ENCODE results near the gene SEZ6.

Gene SEZ6

GRCh38 chr17:29014716-29015115, 8.9 kb upstream of the SEZ6 start:
- Histone ChIP-seq H3K36me3 (ENCODE audit: insufficient read depth, low read length) (no peaks in the 10 kb centered on the region), H3K4me1 (ENCODE audit: control insufficient read depth, insufficient read depth, low read length, unreplicated experiment) (no peaks in the 10 kb centered on the region), H3K27ac (ENCODE audit: low read depth, low read length) (no peak overlapping the region), H3K27me3 (ENCODE audit: insufficient read depth, low read length) (peaks cover 89% of the 10 kb centered on the region), H3K79me2 (ENCODE audit: control insufficient read depth, insufficient read depth, low read length, unreplicated experiment) (no peaks in the 10 kb centered on the region), H2AFZ (ENCODE audit: low read length, unreplicated experiment) (no peak overlapping the region), H3K4me3 (ENCODE audit: low read depth, low read length) (no peak overlapping the region)

DNA sequence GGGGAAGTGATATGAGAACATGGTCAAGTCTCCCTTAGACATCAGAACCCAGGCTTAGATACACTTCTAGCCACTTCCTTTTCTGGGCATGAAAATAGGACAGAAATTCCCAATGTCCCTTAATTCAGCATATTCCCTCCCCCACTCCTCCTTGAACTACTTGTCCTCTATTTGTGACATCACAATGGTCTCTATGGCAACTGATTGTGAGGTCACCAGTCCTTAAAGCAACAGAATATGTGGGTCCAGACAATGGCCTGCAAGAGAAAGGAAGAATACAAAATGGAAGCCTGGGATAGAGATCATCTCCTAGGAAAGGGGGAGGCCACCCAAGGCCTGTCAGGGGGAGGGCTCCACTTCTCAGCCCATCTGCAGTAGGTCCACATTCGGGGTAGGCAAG, 6.7 kb upstream of the SEZ6 start:
- H3K4me1 ChIP-seq (ENCODE audit: control insufficient read depth, insufficient read depth, low read length, unreplicated experiment): peaks cover 7% of the 10 kb centered on the region
- H3K79me2 ChIP-seq (ENCODE audit: control insufficient read depth, insufficient read depth, low read length, unreplicated experiment): no peaks in the 10 kb centered on the region
- H2AFZ ChIP-seq (ENCODE audit: low read length, unreplicated experiment): no peak overlapping the region
- no peaks in the 10 kb centered on the region for H3K36me3 ChIP-seq (ENCODE audit: insufficient read depth, low read length)
- H3K4me3 ChIP-seq (ENCODE audit: low read depth, low read length): no peak overlapping the region
- H3K27ac ChIP-seq (ENCODE audit: low read depth, low read length): no peak overlapping the region
- peaks cover 75% of the 10 kb centered on the region for H3K27me3 ChIP-seq (ENCODE audit: insufficient read depth, low read length)

- no peak overlapping the region for H2AFZ ChIP-seq (ENCODE audit: low read length, unreplicated experiment)
- H3K27me3 ChIP-seq (ENCODE audit: insufficient read depth, low read length): peaks cover 63% of the 10 kb centered on the region
- H3K79me2 ChIP-seq (ENCODE audit: control insufficient read depth, insufficient read depth, low read length, unreplicated experiment): no peaks in the 10 kb centered on the region
- no peak overlapping the region for H3K27ac ChIP-seq (ENCODE audit: low read depth, low read length)
- no peaks in the 10 kb centered on the region for H3K36me3 ChIP-seq (ENCODE audit: insufficient read depth, low read length)
- H3K4me1 ChIP-seq (ENCODE audit: control insufficient read depth, insufficient read depth, low read length, unreplicated experiment): peaks cover 15% of the 10 kb centered on the region
- no peak overlapping the region for H3K4me3 ChIP-seq (ENCODE audit: low read depth, low read length)
These were observed 4.8 kb upstream of the SEZ6 start for GRCh38 chr17:29010586-29010985.

GRCh38 chr17:29010129-29010528, 4.3 kb upstream of the SEZ6 start:
- Histone ChIP-seq H3K27ac (ENCODE audit: low read depth, low read length) (no peak overlapping the region), H3K4me3 (ENCODE audit: low read depth, low read length) (no peak overlapping the region), H3K4me1 (ENCODE audit: control insufficient read depth, insufficient read depth, low read length, unreplicated experiment) (peaks cover 15% of the 10 kb centered on the region)

GRCh38 chr17:29008591-29008990, 2.8 kb upstream of the SEZ6 start:
- Histone ChIP-seq H3K27me3 (ENCODE audit: insufficient read depth, low read length) (peaks cover 64% of the 10 kb centered on the region), H3K79me2 (ENCODE audit: control insufficient read depth, insufficient read depth, low read length, unreplicated experiment) (no peaks in the 10 kb centered on the region), H2AFZ (ENCODE audit: low read length, unreplicated experiment) (no peak overlapping the region), H3K4me1 (ENCODE audit: control insufficient read depth, insufficient read depth, low read length, unreplicated experiment) (peaks cover 15% of the 10 kb centered on the region), H3K36me3 (ENCODE audit: insufficient read depth, low read length) (no peaks in the 10 kb centered on the region), H3K27ac (ENCODE audit: low read depth, low read length) (no peak overlapping the region), H3K4me3 (ENCODE audit: low read depth, low read length) (no peak overlapping the region)

More at GRCh38 chr17:29010129-29010528, 4.3 kb upstream of the SEZ6 start:
- H3K27me3 ChIP-seq (ENCODE audit: insufficient read depth, low read length): peaks cover 64% of the 10 kb centered on the region
- H3K79me2 ChIP-seq (ENCODE audit: control insufficient read depth, insufficient read depth, low read length, unreplicated experiment): no peaks in the 10 kb centered on the region
- no peak overlapping the region for H2AFZ ChIP-seq (ENCODE audit: low read length, unreplicated experiment)
- H3K36me3 ChIP-seq (ENCODE audit: insufficient read depth, low read length): no peaks in the 10 kb centered on the region

- Histone ChIP-seq H3K4me3 (ENCODE audit: low read depth, low read length) (no peak overlapping the region), H3K36me3 (ENCODE audit: insufficient read depth, low read length) (no peaks in the 10 kb centered on the region), H3K79me2 (ENCODE audit: control insufficient read depth, insufficient read depth, low read length, unreplicated experiment) (no peaks in the 10 kb centered on the region), H3K27me3 (ENCODE audit: insufficient read depth, low read length) (peaks cover 67% of the 10 kb centered on the region), H3K4me1 (ENCODE audit: control insufficient read depth, insufficient read depth, low read length, unreplicated experiment) (peaks cover 15% of the 10 kb centered on the region), H2AFZ (ENCODE audit: low read length, unreplicated experiment) (no peak overlapping the region), H3K27ac (ENCODE audit: low read depth, low read length) (no peak overlapping the region)
These were observed 2.1 kb upstream of the SEZ6 start for GRCh38 chr17:29007860-29008455.

DNA sequence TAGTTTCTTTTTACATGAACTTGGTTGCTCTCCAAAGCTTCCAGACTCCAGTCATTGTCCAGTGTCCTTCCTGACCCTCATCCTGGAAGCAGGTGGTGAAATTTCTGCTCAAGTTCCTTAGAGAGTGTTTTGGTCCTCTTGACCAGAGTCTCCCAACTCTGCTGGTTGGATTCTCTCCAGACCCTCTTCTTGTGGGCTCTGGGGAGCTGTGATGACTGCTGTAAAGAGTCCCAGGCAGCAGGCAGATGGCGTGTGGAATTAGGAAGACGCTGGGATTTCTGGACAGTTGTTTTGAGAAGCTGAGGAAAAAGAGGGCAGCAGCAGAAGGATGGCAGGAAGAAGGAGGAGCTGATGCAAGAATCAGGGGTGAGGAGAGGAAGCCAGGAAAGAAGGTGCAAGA, 1.6 kb upstream of the SEZ6 start:
- no peak overlapping the region for H3K27ac ChIP-seq (ENCODE audit: low read depth, low read length)
- no peaks in the 10 kb centered on the region for H3K79me2 ChIP-seq (ENCODE audit: control insufficient read depth, insufficient read depth, low read length, unreplicated experiment)
- H3K4me1 ChIP-seq (ENCODE audit: control insufficient read depth, insufficient read depth, low read length, unreplicated experiment): peaks cover 15% of the 10 kb centered on the region
- H3K36me3 ChIP-seq (ENCODE audit: insufficient read depth, low read length): no peaks in the 10 kb centered on the region
- H3K4me3 ChIP-seq (ENCODE audit: low read depth, low read length): no peak overlapping the region
- H2AFZ ChIP-seq (ENCODE audit: low read length, unreplicated experiment): no peak overlapping the region
- peaks cover 69% of the 10 kb centered on the region for H3K27me3 ChIP-seq (ENCODE audit: insufficient read depth, low read length)

- no peaks in the 10 kb centered on the region for H3K79me2 ChIP-seq (ENCODE audit: control insufficient read depth, insufficient read depth, low read length, unreplicated experiment)
- H3K36me3 ChIP-seq (ENCODE audit: insufficient read depth, low read length): no peaks in the 10 kb centered on the region
- H2AFZ ChIP-seq (ENCODE audit: low read length, unreplicated experiment): no peak overlapping the region
- peaks cover 69% of the 10 kb centered on the region for H3K27me3 ChIP-seq (ENCODE audit: insufficient read depth, low read length)
- H3K4me1 ChIP-seq (ENCODE audit: control insufficient read depth, insufficient read depth, low read length, unreplicated experiment): peaks cover 15% of the 10 kb centered on the region
- H3K27ac ChIP-seq (ENCODE audit: low read depth, low read length): no peak overlapping the region
- no peak overlapping the region for H3K4me3 ChIP-seq (ENCODE audit: low read depth, low read length)
These were observed 1.6 kb downstream of the SEZ6 start for GRCh38 chr17:29004081-29004692.

DNA sequence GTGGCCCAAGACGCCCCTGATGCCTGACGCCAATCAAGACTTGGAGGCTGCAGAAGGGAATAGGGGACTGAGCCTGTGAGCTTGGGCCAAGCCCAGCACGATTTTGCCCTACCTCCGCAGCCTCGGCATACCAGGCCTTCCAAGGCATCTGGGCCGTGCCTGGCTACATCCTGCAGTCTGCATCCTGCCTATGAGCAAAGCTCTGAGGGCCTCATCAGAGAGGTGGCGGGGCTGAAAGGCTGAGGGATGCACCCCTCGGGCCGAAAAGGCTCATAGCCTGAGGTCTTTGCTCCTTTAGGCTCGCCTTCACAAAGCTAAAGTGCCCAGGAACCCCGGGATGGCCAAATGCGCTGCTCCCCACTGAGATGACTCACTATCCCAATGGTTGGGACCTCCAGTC, 2.5 kb downstream of the SEZ6 start:
- Histone ChIP-seq H3K27me3 (ENCODE audit: insufficient read depth, low read length) (peaks cover 75% of the 10 kb centered on the region), H3K36me3 (ENCODE audit: insufficient read depth, low read length) (no peaks in the 10 kb centered on the region), H3K79me2 (ENCODE audit: control insufficient read depth, insufficient read depth, low read length, unreplicated experiment) (no peaks in the 10 kb centered on the region), H2AFZ (ENCODE audit: low read length, unreplicated experiment) (no peak overlapping the region), H3K27ac (ENCODE audit: low read depth, low read length) (no peak overlapping the region), H3K4me1 (ENCODE audit: control insufficient read depth, insufficient read depth, low read length, unreplicated experiment) (peaks cover 14% of the 10 kb centered on the region), H3K4me3 (ENCODE audit: low read depth, low read length) (no peak overlapping the region)

DNA sequence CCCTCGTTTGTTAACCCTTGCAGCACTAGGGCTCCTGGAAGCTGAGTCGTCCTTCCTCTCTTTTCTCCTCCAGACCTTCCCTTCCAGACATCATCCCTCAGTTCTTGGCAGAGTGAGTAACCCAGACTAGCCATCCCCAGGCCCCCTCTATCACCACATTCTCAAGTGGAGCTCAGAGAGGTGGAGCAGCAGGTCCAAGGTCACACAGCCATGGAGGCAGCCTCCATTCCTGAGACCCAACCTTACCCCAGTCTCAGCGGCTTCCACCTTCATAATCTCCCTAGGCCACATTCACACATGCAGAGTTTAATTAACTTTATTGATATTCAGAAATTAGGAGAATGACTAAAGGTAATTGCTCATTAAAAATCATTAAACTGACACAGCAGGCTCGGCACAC, 3.0 kb downstream of the SEZ6 start:
- peaks cover 75% of the 10 kb centered on the region for H3K27me3 ChIP-seq (ENCODE audit: insufficient read depth, low read length)

GRCh38 chr17:29000973-29001372, 4.9 kb downstream of the SEZ6 start:
- H3K79me2 ChIP-seq (ENCODE audit: control insufficient read depth, insufficient read depth, low read length, unreplicated experiment): no peaks in the 10 kb centered on the region
- no peaks in the 10 kb centered on the region for H3K4me1 ChIP-seq (ENCODE audit: control insufficient read depth, insufficient read depth, low read length, unreplicated experiment)
- H3K27me3 ChIP-seq (ENCODE audit: insufficient read depth, low read length): peaks cover 83% of the 10 kb centered on the region
- H2AFZ ChIP-seq (ENCODE audit: low read length, unreplicated experiment): no peak overlapping the region
- no peak overlapping the region for H3K27ac ChIP-seq (ENCODE audit: low read depth, low read length)
- H3K4me3 ChIP-seq (ENCODE audit: low read depth, low read length): no peak overlapping the region
- H3K36me3 ChIP-seq (ENCODE audit: insufficient read depth, low read length): no peaks in the 10 kb centered on the region

More for the DNA sequence above, 3.0 kb downstream of the SEZ6 start:
- no peaks in the 10 kb centered on the region for H3K79me2 ChIP-seq (ENCODE audit: control insufficient read depth, insufficient read depth, low read length, unreplicated experiment)
- H2AFZ ChIP-seq (ENCODE audit: low read length, unreplicated experiment): no peak overlapping the region
- H3K4me1 ChIP-seq (ENCODE audit: control insufficient read depth, insufficient read depth, low read length, unreplicated experiment): peaks cover 10% of the 10 kb centered on the region
- H3K36me3 ChIP-seq (ENCODE audit: insufficient read depth, low read length): no peaks in the 10 kb centered on the region
- H3K4me3 ChIP-seq (ENCODE audit: low read depth, low read length): no peak overlapping the region
- no peak overlapping the region for H3K27ac ChIP-seq (ENCODE audit: low read depth, low read length)

All from ACC112 (cell line).